Measurements from ENCODE around the gene PACSIN3.

Gene PACSIN3

DNA sequence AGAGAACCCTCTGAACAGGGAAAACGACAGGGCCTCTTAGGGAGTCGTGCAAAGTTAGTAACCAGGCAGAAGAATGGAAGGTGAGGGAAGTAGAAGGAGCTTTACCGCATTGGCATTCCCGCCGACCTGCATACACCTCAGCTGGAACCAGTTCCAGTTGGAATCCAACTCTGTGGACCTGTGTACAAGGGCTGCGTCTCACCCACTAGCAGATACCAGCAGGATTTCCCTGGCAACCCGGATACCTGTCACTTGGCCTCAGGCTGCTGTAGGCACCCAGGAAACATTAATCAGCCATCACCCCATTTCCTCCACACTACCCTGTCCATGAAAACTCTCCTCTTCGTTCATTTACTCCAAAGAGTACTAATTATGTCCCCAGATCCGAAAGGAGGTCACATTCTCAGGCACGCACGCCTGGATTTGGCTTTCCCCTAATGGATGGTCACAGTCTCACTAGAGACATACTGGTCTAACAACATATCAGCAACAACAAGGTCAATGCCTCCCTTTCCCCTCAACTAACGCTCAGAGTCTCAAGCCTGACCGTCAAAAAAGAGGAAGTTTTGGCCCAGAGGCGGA lies 10.4 kb downstream of the PACSIN3 start:
- DNase-seq, result no peak

DNA sequence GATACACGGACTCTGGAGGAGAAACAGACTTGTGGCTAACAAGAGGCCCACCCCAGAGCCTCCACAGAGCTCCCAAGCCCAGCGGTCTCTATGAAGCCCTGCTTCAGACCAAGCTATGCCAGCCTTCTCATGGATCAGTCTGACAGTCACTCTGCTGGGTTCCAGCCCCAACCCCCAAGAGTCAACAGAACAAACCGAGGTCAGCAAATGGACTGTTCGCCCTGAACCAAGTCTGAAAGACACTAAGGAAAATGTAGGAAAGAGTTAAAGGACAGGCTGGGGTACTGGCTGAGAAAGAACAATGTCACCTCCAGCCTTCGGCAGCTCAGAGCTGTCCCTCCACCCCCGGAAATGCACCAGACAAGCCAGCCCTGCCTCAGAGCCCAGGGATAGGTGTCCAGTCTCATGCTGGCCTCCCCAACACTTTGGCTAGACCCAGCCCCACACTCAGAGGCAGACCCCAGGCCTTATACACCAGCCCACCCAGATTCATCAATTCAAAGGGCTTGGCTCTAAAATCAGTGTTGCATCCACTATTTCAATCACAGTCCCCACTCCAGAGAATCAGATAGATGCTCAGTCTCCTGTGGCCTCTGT lies 13.4 kb downstream of the PACSIN3 start:
- DNase-seq, result no peak

DNA sequence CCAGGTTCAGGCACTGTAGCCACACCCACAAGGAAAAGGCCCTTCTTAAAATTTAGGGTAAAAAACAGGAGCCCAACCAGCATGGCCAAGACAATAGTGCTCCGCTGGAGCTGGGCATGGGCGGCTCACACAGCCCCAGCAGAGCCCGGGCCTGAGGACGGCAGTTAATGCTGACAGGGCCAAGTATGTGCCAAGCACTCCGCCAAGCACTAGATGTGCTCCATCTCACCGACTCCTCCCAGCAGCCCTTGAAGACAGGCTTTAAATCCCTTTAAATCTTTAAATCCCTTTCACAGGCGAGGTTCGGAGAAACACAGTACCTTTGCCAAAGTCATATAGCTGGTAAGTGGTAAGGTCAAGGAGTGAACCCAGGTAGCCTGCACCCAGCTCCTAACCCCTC lies 14.4 kb downstream of the PACSIN3 start:
- DNase-seq, result no peak

DNA sequence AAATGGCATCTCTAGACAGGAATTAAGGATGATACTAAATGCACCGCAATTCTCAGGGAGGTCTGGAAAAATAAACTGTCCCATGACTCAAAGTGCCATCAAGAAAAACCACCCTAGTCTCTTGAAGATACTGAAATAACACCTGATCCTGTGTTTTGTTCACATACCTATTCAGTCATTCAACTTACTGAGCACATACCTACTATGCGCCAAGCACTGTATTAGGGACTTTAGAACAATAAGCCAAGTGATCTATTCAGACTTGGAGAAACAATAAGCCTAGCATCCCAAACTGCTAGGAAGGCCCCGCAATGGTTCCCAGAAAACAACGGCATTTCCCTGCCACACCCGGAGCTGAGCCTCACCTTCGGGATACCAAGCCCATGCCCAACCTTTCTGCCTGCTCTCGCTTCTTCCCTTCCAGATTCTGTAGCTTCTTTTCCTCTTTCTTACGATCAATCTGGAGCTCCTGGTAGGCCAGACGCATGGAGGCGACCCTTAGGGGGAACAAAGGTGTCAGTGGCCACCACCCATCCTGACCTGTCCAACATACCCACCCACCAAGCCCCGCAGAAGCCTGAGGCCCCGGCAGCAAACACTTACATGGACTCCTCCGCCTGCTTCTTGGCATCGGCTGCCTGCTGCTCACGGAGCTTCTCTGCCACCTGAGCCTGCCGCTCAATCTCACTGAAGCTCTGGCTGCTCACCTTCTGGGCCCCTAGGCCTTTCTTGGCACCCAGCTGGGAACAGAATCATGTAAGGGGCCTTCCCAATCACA lies 15.0 kb downstream of the PACSIN3 start:
- DNase-seq, result no peak

DNA sequence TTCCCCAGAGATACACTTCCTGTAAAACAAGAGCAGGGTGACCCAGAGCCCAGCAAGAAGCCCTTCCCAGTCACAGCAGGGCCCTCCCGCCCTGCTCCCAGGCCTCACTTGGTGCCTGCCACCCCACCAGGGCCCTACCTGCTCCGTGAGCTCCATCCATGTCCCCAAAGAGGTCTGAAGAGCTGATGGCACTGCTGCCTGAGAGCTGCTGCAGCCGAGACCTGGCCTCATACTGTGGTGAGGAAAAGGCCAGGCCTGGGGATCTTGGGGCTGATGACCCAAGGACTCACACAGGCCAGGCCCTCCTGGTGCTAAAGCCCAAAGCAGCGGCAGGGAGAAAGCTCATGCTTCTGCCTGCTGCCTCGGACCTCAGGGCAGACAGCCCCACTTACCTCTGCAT lies 19.9 kb downstream of the PACSIN3 start:
- no peak for DNase-seq

DNA sequence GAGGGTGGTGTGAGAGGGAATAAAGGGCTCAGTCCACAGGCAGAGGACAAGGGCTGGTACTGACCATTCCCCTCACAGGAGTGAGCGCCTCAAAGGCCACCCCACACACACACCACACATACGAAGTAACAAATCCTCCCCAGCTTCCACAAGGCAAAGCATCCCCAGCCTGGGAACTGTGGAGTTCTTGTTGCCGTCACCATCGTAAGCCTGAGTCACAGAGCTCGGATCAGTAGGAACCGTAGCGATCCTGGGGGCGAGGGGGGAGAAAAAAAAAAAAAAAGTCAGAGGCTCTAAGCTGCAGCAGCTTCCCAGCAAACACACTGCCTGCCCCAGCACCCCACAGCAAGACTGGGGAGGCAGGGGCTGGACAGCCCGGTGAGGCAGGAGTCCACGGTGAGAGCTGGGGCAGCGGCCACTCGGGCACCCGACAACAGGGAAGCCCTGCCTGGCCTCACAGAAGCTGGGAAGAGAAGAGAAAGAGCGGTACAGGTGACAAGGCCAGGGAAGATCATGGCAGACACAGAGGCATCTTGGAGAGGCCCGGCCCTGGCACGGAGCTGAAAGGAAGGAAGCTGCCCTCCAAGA lies 20.9 kb downstream of the PACSIN3 start:
- DNase-seq, result no peak

DNA sequence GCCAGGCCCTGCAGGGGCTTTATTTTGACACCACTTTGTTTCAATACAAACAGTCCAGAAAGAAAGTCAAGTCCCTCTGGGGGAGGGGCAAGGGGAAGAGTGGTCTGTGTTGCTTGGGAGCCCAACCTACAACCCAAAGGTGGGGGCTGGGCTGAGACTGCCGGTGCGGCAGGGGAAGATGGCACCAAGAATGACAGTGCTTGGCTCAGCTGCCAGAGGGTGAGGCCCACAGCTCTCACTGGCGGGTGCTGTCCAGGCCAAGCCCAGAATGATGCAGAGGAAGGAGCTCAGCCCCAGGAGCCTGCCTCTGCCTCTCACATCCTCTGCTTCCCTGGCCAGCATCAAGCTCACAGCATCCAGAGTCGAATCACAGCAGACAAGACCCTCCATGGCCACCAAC lies 21.9 kb downstream of the PACSIN3 start:
- no peak for DNase-seq

DNA sequence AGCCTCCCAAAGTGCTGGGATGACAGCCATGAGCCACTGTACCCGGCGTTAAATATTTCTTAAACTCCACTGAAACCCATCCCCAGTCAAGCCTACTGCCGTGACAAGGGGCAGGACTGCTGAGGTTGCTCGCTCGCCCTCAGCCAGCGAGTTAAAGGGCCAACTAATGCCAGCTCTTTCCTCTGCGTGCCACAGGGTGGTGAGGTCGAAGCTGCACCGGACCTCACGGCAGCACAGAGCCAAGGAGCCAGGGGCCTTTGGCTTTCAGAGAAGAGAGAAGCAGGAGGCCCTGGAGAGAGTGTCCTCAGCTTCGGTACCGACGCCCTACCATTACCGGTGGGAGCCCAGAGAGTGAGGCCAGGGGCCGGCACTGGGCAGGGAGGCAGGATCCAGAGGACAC lies 22.3 kb downstream of the PACSIN3 start:
- no peak for DNase-seq

DNA sequence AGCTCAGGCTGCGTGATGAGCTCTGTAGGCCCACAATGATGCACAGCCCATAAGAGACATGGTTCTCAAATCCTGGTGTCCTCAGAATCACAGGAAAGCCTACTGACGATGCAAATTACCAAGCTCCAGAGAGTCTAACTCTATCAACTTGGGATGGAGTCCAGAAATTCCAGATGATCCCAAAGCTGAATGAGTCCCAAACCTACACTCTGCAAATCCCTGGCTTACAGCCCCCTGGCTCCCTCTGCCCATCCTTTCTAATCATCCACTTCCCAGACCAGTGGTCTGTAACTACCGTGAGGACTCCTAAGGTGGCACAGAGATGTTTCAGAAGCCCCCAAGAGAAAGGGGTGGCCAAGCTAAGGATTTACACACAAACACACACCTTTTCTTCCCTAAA lies 23.0 kb downstream of the PACSIN3 start:
- no peak for DNase-seq

DNA sequence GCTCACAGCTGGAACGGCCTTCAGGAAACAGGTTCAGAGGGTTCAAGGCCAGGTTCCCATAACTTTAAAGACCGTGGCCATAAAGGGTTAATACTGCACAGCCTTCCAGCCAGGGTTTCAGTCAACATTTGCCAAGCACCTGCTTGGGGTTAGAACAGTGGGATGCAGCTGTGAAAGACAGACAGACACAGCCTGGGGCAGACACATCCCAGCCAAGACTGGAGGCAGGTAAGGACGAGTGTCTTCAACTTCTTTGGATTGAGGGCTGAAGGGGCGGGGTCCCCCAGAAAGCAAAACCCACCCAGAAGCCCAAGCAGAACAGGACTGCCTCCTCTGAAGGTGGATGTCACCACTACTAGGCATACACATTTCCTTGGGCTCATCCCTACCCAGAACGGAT lies 23.8 kb downstream of the PACSIN3 start:
- no peak for DNase-seq

DNA sequence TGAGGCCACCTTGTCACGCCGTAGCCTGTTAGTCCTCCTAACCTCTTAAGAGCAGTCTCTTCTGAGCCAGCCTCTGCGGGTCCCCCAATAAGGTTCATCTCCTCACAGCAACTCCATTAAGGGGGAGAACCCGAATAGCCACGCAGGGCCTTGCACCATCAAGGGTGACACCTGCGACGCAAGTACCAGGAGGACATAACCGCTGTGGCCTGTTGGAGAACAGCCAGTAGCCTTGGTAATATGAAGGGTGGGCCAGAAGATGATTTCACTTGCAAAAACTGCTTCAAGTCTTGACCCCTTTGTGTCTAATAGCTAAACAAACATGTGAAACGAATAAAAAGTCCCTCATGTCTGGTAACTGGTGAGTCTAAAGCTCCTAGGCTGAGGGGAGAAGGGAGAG lies 24.3 kb downstream of the PACSIN3 start:
- no peak for DNase-seq

DNA sequence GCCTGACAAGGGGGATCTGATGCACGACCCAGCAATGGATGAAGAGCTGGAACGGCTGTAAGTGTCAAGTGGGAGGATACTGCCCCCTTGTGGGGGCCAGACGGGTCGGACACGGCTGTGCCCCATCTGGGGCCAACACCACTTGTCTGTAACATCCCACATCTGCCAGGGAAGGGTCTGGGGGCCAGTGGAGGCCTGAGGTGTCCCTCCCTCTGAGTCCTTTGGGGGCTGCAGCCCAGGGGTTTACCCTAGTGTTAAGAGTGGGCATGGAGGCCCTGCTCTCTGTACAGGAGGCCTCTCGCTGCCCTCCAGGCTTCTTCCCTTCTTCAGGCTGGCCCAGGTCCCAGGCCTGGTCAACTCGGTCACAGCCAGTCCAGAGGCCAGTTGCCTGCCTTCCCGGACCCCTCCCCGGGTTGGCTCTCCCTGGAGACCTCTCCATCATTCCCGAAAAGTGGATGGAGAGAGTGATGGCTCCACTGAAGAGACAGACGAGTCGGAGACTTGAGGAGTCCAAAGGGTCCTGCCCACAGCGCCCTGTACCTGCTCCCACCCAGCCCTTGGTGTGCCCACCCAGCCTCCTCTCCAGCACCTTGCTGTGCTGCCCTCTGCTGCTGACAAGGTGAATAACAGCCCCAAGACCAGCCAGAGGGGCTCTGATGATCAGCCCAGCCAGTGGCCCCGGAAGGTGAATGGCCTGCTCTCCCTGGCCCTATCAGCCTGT lies 24.9 kb downstream of the PACSIN3 start:
- peak; percentile 34 to 71 (median 48) for DNase-seq

DNA sequence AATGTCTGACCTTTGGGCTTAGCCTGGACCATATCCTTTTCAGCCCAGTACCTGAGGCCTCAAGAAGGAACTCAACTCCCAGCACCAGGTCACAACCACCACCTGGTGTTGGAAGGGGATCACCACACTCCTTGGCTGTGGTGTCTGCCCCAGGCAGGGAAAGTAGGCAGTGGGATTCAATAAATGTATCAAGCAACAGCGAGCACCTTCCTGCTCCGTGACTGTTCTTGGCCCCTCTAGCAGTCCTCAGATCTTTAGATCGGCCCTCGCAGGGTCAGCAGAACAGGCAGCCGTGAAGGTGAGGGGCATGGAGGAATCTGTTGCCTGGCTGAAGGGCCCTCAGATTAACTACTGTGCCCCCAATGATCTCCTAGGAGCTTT lies 25.5 kb downstream of the PACSIN3 start:
- DNase-seq, result no peak

DNA sequence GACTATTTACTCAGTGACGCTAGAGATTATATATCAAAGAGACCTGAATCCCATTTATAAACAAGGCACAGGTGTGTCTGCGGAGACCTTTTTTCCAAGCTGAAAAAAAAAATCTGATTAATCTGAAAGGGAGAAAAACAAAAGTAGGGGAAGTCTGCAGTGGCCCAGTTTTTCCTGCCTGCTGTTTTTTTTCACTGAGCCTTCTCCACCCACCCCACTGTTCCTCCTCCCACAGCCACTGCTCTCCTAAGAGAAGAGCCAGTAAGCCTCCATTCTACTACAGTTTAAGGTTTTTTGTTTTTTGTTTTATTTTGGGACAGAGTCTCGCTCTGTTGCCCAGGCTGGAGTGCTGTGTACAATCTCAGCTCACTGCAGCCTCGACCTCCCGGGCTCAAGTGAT lies 28.0 kb downstream of the PACSIN3 start:
- DNase-seq, result no peak

DNA sequence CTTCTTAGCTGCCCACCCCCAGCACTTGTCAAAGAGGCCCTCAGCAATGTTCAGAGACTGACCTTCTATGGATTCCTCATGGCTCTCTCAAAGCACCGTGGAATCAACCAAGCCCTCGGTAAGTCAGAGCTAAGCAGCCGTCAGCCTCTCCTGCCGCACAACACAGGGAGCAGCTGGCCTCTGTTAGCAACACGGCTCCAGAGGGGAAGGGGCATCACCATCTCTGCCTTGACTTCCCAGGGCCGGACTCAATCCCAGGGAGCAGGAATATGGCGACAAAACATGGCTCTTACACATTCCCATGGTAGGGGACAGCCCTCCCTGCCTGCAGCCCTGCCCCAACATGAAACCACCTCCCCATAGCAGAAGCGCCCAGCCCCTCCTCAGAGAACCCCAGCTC lies 28.4 kb downstream of the PACSIN3 start:
- no peak for DNase-seq

DNA sequence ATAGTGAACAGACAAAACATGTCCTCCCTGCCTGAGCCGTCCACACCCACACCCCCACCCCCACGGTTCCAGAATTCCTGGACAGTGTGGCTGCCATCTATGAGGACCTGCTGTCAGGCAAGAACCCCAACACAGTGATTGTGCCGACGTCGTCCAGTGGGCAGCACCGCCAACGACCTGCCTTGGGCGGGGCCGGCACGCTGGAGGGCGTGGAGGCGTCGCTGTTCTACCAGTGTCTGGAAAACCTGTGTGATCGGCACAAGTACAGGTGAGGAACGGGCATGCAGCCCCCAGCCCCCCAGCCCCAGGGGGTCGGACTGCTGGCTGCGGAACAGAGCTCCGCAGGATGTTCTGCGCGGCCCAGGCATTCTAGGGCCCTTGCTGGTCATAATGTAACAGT lies 29.3 kb downstream of the PACSIN3 start:
- no peak for DNase-seq

DNA sequence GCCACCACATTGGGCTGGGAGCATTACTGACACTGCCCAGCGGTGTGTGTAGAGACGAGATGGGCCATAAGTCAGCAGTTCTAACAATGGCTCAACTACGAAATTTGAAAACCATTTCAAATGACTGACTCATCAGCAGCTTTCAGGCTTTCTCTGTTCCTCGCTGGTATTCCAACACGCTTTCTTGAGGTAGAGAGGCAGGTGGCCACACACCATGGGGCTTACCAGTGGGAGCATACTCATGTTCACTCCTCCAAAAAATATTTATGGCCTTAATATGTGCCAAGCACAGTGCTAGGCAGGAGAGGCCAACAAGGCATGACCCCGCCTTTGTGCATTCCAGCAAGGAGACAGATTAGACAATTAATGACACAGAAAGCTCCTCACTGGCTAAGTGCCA lies 29.9 kb downstream of the PACSIN3 start:
- DNase-seq, result no peak

DNA sequence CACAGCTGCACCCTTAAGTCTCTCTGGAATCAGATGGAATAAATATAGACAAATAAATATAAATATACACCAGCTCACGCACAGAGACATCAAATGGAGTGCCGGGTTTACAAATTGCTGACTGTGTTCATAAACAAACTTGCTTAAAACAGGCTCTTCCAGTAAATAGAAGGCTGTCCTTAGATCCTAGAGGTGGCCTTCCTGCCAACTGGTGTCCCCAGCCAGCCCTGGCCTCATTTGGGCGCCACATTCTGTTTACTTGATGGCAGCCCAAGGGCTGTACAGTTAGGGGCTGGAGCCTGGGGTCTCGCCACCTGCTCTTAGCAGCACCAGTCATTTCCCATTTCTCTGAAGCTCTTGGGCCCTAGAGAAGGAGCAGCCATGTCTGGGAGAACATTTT lies 30.4 kb downstream of the PACSIN3 start:
- no peak for DNase-seq

DNA sequence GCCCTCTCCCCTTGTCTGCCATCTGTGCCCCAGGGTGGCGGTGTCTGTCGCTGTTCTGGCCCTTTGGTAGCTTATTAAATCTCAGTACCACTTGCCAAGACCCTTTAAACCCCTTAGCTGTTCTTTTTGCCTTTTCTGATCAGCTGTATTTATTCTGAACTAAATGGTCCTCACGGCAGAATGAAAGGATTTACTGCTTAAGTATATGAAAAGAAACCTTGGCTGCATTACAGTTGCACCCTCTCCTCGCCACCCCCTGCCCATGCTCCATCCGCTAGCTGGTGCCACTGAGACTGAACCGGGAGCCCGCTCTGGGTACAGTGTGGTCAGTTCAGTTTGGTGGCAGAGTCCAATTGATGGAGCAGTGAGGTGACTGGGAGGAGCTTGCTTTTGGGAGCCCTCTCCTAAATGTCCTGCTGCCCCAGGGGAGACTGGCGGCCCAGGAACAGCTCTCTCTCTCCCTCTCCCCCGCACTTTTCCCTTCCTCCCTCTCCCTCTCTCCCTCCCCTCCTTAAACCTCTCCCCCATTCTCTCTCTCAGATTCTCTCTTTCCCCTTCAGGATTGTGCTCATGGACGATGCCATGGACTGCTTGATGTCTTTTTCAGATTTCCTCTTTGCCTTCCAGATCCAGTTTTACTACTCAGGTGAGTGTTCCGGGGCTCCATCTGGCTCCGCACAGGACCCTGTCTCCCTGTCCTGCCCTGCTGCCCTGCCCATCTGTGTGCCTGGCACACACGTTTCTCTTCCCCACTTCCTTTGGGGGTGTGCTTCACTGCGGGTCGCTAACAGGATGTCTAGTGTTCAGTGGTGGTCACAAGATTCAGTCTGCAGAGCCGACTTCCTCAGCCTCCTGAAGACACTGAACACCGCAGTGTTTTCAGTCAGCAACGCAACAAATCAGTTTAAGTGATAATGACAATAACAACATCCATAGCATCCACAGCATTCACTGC lies 31.3 kb downstream of the PACSIN3 start:
- DNase-seq, result peak in 3 of 6 experiments; percentile 49 to 65 (median 50)

DNA sequence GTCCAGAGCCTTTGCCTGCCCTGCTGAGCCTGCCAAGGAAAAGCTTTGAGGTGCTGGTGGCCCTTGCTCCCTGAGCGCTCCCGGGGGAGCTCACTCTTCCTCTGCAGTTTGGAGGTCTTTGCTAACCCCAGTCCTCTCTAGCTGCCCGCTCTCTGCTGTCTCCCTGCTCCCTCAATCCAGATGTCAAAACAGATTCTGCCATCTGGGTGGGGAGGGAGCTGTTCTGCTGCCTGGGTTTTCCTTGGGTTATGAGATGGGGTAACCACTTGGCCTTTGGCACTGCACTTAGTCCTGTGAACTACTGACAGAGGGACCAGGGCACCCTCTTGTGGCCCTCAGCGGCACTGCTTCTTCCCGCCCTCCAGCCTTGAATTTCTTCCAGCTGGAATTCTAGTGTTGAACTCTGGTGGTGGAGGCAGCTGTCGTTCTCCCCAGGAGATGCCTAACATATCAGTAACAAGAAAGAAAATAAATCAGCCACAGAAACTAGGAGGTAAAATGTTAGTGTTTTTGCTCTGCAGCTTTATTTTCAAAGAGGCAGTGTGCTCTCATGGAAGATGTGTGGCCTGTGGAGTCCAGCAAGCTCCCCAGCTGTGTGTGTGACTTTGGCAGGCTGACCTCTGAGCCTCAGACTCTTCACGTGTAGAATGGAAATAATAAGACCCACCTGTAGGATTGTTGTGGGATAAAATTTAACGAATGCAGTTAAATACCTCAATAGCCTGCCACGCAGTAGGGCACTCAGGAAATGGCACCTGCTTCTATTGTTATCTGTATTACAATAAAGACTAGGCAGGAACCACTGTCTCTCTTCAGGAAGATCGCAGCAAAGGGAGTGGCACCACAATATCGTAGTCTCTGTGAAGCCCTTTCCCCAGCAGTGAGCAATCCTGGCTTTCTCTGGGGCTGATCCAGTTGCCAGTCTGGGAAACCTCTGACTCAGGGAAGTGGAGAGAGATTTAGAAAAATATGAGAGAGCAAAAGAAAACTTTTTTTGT lies 33.0 kb downstream of the PACSIN3 start:
- DNase-seq, result peak; percentile 18 to 80 (median 44)
